KMS-11 (cell line): ENCODE measurements around the gene EXOC4.

ENCODE experiments used
- H2AFZ ChIP-seq: fragments of 200-600 bp; sonication (generic); 2 replicates; pipeline ENCODE4 v1.6.1; 2016; ENCODE audit warnings: antibody characterized with exemption, mixed run types, low read depth
- H3K27ac ChIP-seq: fragments of 200-600 bp; sonication (generic); 2 replicates; pipeline ENCODE4 v1.6.1; 2016; ENCODE audit warnings: mild to moderate bottlenecking, mixed run types
- H3K27me3 ChIP-seq: fragments of 200-600 bp; sonication (generic); 2 replicates; pipeline ENCODE4 v1.6.1; 2017; ENCODE audit warnings: mild to moderate bottlenecking, low read depth, mixed run types, moderate library complexity; ENCODE audit not compliant: insufficient read depth
- H3K36me3 ChIP-seq: fragments of 200-600 bp; sonication (generic); 2 replicates; pipeline ENCODE4 v1.6.1; 2017; ENCODE audit warnings: mild to moderate bottlenecking, mixed run types; ENCODE audit not compliant: insufficient read depth
- H3K4me1 ChIP-seq: fragments of 200-600 bp; sonication (generic); 2 replicates; pipeline ENCODE4 v1.6.1; 2016; ENCODE audit warnings: mild to moderate bottlenecking, low read depth, mixed run types; ENCODE audit not compliant: poor library complexity, severe bottlenecking
- H3K4me2 ChIP-seq: fragments of 200-600 bp; sonication (generic); 2 replicates; pipeline ENCODE4 v1.7.0; 2016; ENCODE audit warnings: mild to moderate bottlenecking, mixed run types
- H3K4me3 ChIP-seq: fragments of 200-600 bp; sonication (generic); IDR thresholded peaks from 2 replicates; pipeline ENCODE4 v1.6.1; 2017; ENCODE audit warnings: low read depth, low read length, mixed read lengths; ENCODE audit not compliant: insufficient read depth
- H3K79me2 ChIP-seq: fragments of 200-600 bp; sonication (generic); 2 replicates; pipeline ENCODE4 v1.6.1; 2016; ENCODE audit warnings: low read depth, mixed run types; ENCODE audit not compliant: insufficient read depth
- H3K9ac ChIP-seq: fragments of 200-600 bp; sonication (generic); 2 replicates; pipeline ENCODE4 v1.6.1; 2016; ENCODE audit warnings: mild to moderate bottlenecking, mixed run types
- H4K20me1 ChIP-seq: fragments of 200-600 bp; sonication (generic); 2 replicates; pipeline ENCODE4 v1.6.1; 2016; ENCODE audit warnings: mild to moderate bottlenecking, mixed run types; ENCODE audit not compliant: insufficient read depth
- TF ChIP-seq, protein P1 (sequence below): fragments of 200-600 bp; sonication (generic); conservative IDR thresholded peaks from 2 replicates; pipeline ENCODE4 v1.6.1; 2017; ENCODE audit warnings: low read depth, mild to moderate bottlenecking, antibody characterized with exemption, low read length, moderate library complexity, mixed read lengths

Gene EXOC4

DNA sequence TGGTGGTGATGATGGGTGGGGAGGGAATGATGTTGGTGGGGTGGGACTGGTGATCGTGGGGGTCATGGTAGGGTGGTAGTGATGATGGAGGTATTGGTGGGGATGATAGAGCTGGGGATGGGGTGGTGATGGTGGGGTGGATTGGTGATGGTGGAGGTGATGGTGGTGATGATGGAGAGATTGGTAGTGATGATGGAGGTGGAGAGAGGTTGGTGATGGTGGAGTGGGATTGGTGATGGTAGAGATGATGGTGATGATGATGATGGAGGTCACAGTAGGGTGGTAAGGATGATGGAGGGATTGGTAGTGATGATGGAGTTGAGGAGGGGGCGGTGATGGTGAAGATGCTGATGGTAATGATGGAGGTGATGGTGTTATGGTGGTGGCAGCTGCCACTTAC, 155.3 kb downstream of the EXOC4 start:
- Histone ChIP-seq H3K4me3 (no peak overlapping the region), H3K4me1 (no peaks in the 10 kb centered on the region), H3K79me2 (no peaks in the 10 kb centered on the region), H3K9ac (no peak overlapping the region), H3K27ac (no peak overlapping the region), H4K20me1 (no peaks in the 10 kb centered on the region), H3K4me2 (no peak overlapping the region), H2AFZ (no peak overlapping the region), H3K27me3 (no peaks in the 10 kb centered on the region), H3K36me3 (no peaks in the 10 kb centered on the region)
- TF ChIP-seq, protein P1, sequence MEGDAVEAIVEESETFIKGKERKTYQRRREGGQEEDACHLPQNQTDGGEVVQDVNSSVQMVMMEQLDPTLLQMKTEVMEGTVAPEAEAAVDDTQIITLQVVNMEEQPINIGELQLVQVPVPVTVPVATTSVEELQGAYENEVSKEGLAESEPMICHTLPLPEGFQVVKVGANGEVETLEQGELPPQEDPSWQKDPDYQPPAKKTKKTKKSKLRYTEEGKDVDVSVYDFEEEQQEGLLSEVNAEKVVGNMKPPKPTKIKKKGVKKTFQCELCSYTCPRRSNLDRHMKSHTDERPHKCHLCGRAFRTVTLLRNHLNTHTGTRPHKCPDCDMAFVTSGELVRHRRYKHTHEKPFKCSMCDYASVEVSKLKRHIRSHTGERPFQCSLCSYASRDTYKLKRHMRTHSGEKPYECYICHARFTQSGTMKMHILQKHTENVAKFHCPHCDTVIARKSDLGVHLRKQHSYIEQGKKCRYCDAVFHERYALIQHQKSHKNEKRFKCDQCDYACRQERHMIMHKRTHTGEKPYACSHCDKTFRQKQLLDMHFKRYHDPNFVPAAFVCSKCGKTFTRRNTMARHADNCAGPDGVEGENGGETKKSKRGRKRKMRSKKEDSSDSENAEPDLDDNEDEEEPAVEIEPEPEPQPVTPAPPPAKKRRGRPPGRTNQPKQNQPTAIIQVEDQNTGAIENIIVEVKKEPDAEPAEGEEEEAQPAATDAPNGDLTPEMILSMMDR = no peak

DNA sequence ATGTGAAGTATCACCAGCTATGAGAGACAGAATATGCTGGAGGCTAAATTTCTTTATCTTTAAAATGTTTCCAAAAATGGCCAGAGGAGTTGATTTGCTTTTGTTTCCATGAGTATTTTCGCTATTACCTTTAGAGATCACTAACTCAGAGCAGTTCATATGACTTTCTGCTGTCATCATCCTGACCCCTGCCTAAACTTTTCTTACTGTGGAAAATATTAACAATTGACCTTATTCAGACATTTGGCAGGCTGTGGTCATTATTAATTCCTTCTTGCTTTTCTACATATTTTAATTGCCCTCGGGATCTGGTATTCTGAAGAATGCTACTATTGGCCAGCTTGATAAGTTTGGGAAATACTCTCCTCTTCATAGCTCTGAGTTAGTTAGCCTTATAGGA, 156.5 kb downstream of the EXOC4 start:
- TF ChIP-seq, protein P1 = no peak
- H3K9ac ChIP-seq = no peak overlapping the region
- no peak overlapping the region for H3K4me2 ChIP-seq
- H3K4me1 ChIP-seq = no peaks in the 10 kb centered on the region
- H3K4me3 ChIP-seq = no peak overlapping the region
- no peaks in the 10 kb centered on the region for H3K79me2 ChIP-seq
- no peak overlapping the region for H2AFZ ChIP-seq
- no peaks in the 10 kb centered on the region for H4K20me1 ChIP-seq
- no peak overlapping the region for H3K27ac ChIP-seq
- no peaks in the 10 kb centered on the region for H3K36me3 ChIP-seq
- H3K27me3 ChIP-seq = no peaks in the 10 kb centered on the region

DNA sequence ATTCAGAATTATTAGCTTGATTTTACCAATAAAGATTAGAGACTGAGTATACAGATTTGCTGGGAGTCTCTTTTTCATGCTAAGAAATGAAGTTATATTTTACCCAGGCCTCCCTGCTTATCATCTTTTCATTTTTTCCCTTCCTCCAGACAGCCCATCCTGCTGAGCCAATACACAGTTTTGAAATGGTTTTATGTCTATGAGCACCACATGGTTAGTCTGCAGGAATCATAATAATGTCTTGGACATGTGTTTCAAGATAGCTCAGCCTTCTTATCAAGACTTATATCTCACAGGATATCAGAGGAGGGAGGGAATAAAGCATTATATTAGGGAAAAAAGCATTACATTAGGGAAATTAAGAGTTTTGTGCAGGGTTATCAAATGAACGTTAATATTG, 157.1 kb downstream of the EXOC4 start:
- Histone ChIP-seq H3K4me2 (no peak overlapping the region), H3K27ac (no peak overlapping the region), H3K4me3 (no peak overlapping the region), H3K79me2 (no peaks in the 10 kb centered on the region), H3K27me3 (no peaks in the 10 kb centered on the region), H3K4me1 (no peaks in the 10 kb centered on the region), H4K20me1 (no peaks in the 10 kb centered on the region), H2AFZ (no peak overlapping the region), H3K36me3 (no peaks in the 10 kb centered on the region), H3K9ac (no peak overlapping the region)
- TF ChIP-seq, protein P1 = no peak

DNA sequence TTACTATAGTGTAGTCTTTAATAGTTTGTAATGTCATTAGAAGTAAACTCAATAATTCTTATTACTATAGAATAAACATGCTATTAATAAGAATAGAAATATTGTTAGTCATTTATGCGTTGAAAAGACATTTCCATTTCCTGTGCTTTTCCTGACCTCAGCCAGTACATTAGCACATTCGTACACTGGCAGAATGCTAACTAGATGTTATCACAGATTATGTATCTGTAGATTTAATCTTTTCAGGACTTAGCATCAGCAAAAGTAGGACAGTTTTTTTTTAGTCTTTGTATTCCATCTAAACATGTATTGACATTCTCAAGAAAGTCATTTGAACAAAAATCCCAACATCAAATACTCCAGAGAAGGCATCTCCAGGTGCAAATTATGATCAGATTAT, 158.5 kb downstream of the EXOC4 start:
- Histone ChIP-seq H4K20me1 (no peaks in the 10 kb centered on the region), H3K27ac (no peak overlapping the region), H3K4me1 (no peaks in the 10 kb centered on the region), H3K4me3 (no peak overlapping the region), H3K4me2 (no peak overlapping the region), H3K27me3 (no peaks in the 10 kb centered on the region), H3K79me2 (no peaks in the 10 kb centered on the region), H2AFZ (no peak overlapping the region), H3K36me3 (no peaks in the 10 kb centered on the region), H3K9ac (no peak overlapping the region)
- TF ChIP-seq, protein P1 = no peak

DNA sequence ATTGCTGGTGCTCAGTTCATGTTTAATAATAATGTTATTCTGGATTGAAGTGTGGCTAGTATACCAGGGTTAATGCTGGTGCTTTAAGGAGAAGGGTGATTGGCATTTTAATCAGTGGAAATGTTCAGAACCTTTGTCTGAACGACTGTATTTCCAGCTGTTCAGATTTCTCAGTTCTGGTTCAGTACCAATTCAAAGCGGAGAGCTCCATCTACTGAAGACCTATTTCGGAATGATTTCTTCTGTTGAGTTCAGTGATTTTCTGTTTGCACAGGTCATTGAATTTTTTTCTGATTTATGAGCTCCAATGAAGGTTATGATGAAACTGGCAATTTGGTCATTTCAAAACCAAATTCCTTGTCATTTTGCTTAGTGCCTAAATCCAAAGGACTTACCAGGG, 160.1 kb downstream of the EXOC4 start:
- no peaks in the 10 kb centered on the region for H3K4me1 ChIP-seq
- no peak overlapping the region for H2AFZ ChIP-seq
- no peaks in the 10 kb centered on the region for H4K20me1 ChIP-seq
- TF ChIP-seq, protein P1 = no peak
- no peak overlapping the region for H3K4me3 ChIP-seq
- no peak overlapping the region for H3K27ac ChIP-seq
- no peak overlapping the region for H3K9ac ChIP-seq
- no peaks in the 10 kb centered on the region for H3K27me3 ChIP-seq
- H3K4me2 ChIP-seq = no peak overlapping the region
- no peaks in the 10 kb centered on the region for H3K79me2 ChIP-seq
- no peaks in the 10 kb centered on the region for H3K36me3 ChIP-seq
